CD4-positive, alpha-beta memory T cell (primary cell): ENCODE results near the gene C1orf210. TPM values are rescaled to one million over a fixed set of nuclear protein-coding genes. Genes with fewer than 3 reads are reported as not detected.
A peak's percentile ranks its signal among the peaks of the same experiment; 100 is the strongest.

Experiments used
- CTCF ChIA-PET: fragments of 350-600 bp; sonication (Branson Sonifier 250); formaldehyde crosslinking; loops from one replicate; lab custom pipeline; 2021; ENCODE audit warnings: inconsistent platforms; ENCODE audit not compliant: partially characterized antibody; lab: Charles Lee
- POLR2A ChIA-PET: fragments of 350-600 bp; sonication (Branson Sonifier 250); formaldehyde crosslinking; loops from one replicate; lab custom pipeline; 2021; ENCODE audit not compliant: partially characterized antibody; lab: Charles Lee
- DNase-seq, 5 donors: peaks; one replicate each; pipeline versions ENCODE4 v3.0.0 to v3.0.0-alpha.2; 2020 to 2022; ENCODE audit warnings: mixed read lengths in 1 of 5
- H3K27ac ChIP-seq: one replicate; pipeline ENCODE4 v1.7.0; 2013; ENCODE audit warnings: low read depth, low read length
- H3K27me3 ChIP-seq: 2 replicates; pipeline ENCODE4 v1.7.0; 2013; ENCODE audit warnings: mild to moderate bottlenecking, low read length, moderate library complexity; ENCODE audit not compliant: insufficient read depth
- H3K36me3 ChIP-seq: 2 replicates; pipeline ENCODE4 v1.7.0; 2013; ENCODE audit warnings: mild to moderate bottlenecking, low read length, moderate library complexity; ENCODE audit not compliant: insufficient read depth
- H3K4me1 ChIP-seq: 2 replicates; pipeline ENCODE4 v1.7.0; 2013; ENCODE audit warnings: mild to moderate bottlenecking, low read length, moderate library complexity; ENCODE audit not compliant: insufficient read depth
- H3K4me3 ChIP-seq, 2 donors: one replicate each; pipeline ENCODE4 v1.7.0; 2013; ENCODE audit warnings: low read length in 2 of 2, mild to moderate bottlenecking in 1 of 2
- H3K9me3 ChIP-seq, 2 donors: one replicate each; pipeline ENCODE4 v1.7.0; 2013; ENCODE audit warnings: low read length in 2 of 2, control low read depth in 1 of 2; ENCODE audit not compliant: control insufficient read depth in 1 of 2
- H3K27ac Mint-ChIP-seq, 7 donors: one replicate each; pipeline ENCODE4 v1.8.0; 2020 to 2021; ENCODE audit warnings: mixed read lengths in 7 of 7, mild to moderate bottlenecking in 6 of 7, inconsistent platforms in 3 of 7, moderate library complexity in 3 of 7
- H3K27me3 Mint-ChIP-seq, 2 donors: one replicate each; pipeline ENCODE4 v1.8.0; 2020 to 2021; ENCODE audit warnings: mixed read lengths in 2 of 2
- H3K36me3 Mint-ChIP-seq, 2 donors: one replicate each; pipeline ENCODE4 v1.8.0; 2020 to 2021; ENCODE audit warnings: mixed read lengths in 2 of 2, inconsistent platforms in 1 of 2, mild to moderate bottlenecking in 1 of 2
- H3K4me1 Mint-ChIP-seq, 4 donors: one replicate each; pipeline ENCODE4 v1.8.0; 2020 to 2021; ENCODE audit warnings: mixed read lengths in 4 of 4, mild to moderate bottlenecking in 1 of 4
- H3K4me3 Mint-ChIP-seq, 8 donors: one replicate each; pipeline ENCODE4 v1.8.0; 2020 to 2021; ENCODE audit warnings: mixed read lengths in 8 of 8, mild to moderate bottlenecking in 7 of 8, moderate library complexity in 6 of 8, inconsistent platforms in 3 of 8
- H3K9me3 Mint-ChIP-seq, 8 donors: one replicate each; pipeline ENCODE4 v1.8.0; 2020 to 2021; ENCODE audit warnings: mixed read lengths in 8 of 8, mild to moderate bottlenecking in 5 of 8, inconsistent platforms in 3 of 8, moderate library complexity in 1 of 8
- intact Hi-C: fragments of 100-400 bp; cut with micrococcal nuclease; formaldehyde crosslinking; loops from one replicate; pipeline ENCODE4 v1.15.1; 2023
- polyA plus RNA-seq, 2 donors: library from polyadenylated mRNA; unstranded; fragments of 300-500 nt; fragmentation: Illumina TruSeq; gene quantifications; one replicate each; pipeline ENCODE4 v1.2.3, GENCODE V29; 2021
- total RNA-seq, 2 experiments: library from RNA; stranded (reverse); gene quantifications; one replicate each; pipeline ENCODE4 v1.2.3, GENCODE V29; 2021

C1orf210 gene
- total and polyA plus RNA-seq, 4 experiments from 2014 or later, result not detected

GRCh38 chr1:43324810-43325209 lies 39.4 kb upstream of the C1orf210 start:
- H3K27me3 ChIP-seq, result no peaks in the 10 kb centered on the region
- POLR2A ChIA-PET, result no interaction called here
- peaks cover 4 to 5% of the 10 kb centered on the region in 2 donors for H3K36me3 Mint-ChIP-seq
- H3K27ac ChIP-seq, result no peak overlapping the region
- no peaks in the 10 kb centered on the region for H3K36me3 ChIP-seq
- CTCF ChIA-PET, result no interaction called here
- intact Hi-C loops, result no loop called here
- DNase-seq, result no peak
- no peak overlapping the region for H3K4me3 Mint-ChIP-seq
- no peak overlapping the region for H3K4me3 ChIP-seq
- H3K27me3 Mint-ChIP-seq, result peaks cover 2 to 4% of the 10 kb centered on the region in 2 donors
- H3K9me3 ChIP-seq, result peaks cover 0 to 4% of the 10 kb centered on the region in 2 donors
- H3K4me1 ChIP-seq, result no peaks in the 10 kb centered on the region
- peaks cover 2 to 38% (median 27%) of the 10 kb centered on the region in 8 donors for H3K9me3 Mint-ChIP-seq
- no peak overlapping the region for H3K27ac Mint-ChIP-seq
- no peaks in the 10 kb centered on the region for H3K4me1 Mint-ChIP-seq

GRCh38 chr1:43322506-43322905 lies 37.1 kb upstream of the C1orf210 start:
- no peaks in the 10 kb centered on the region for H3K4me1 Mint-ChIP-seq
- peaks cover 0 to 4% of the 10 kb centered on the region in 2 donors for H3K27me3 Mint-ChIP-seq
- peaks cover 0 to 4% of the 10 kb centered on the region in 2 donors for H3K9me3 ChIP-seq
- no peak overlapping the region for H3K4me3 Mint-ChIP-seq
- no peak overlapping the region for H3K27ac Mint-ChIP-seq
- POLR2A ChIA-PET, result no interaction called here
- H3K4me1 ChIP-seq, result no peaks in the 10 kb centered on the region
- H3K36me3 Mint-ChIP-seq, result peaks cover 4 to 5% of the 10 kb centered on the region in 2 donors
- no peaks in the 10 kb centered on the region for H3K27me3 ChIP-seq
- no peak for DNase-seq
- CTCF ChIA-PET, result interaction anchor here (0.8 kb wide), 1 partner anchor 13 kb away, joined by 4 read pairs; no protein-coding TSS in a partner anchor
- H3K27ac ChIP-seq, result no peak overlapping the region
- intact Hi-C loops, result no loop called here
- no peak overlapping the region for H3K4me3 ChIP-seq
- no peaks in the 10 kb centered on the region for H3K36me3 ChIP-seq
- H3K9me3 Mint-ChIP-seq, result peaks cover 2 to 28% (median 21%) of the 10 kb centered on the region in 8 donors

GRCh38 chr1:43321331-43321891 lies 36.0 kb upstream of the C1orf210 start:
- DNase-seq, result no peak
- Mint-ChIP-seq H3K9me3 (peaks cover 2 to 21% (median 17%) of the 10 kb centered on the region in 8 donors), H3K36me3 (peaks cover 4 to 5% of the 10 kb centered on the region in 2 donors), H3K27ac (no peak overlapping the region), H3K27me3 (peaks cover 0 to 4% of the 10 kb centered on the region in 2 donors), H3K4me1 (no peaks in the 10 kb centered on the region), H3K4me3 (no peak overlapping the region)
- POLR2A ChIA-PET, result no interaction called here
- no peak overlapping the region for H3K4me3 ChIP-seq
- no peaks in the 10 kb centered on the region for H3K4me1 ChIP-seq
- CTCF ChIA-PET, result no interaction called here
- intact Hi-C loops, result no loop called here
- no peak overlapping the region for H3K27ac ChIP-seq
- H3K27me3 ChIP-seq, result no peaks in the 10 kb centered on the region
- no peaks in the 10 kb centered on the region for H3K36me3 ChIP-seq
- H3K9me3 ChIP-seq, result peaks cover 0 to 4% of the 10 kb centered on the region in 2 donors

GRCh38 chr1:43319766-43320165 lies 34.4 kb upstream of the C1orf210 start:
- CTCF ChIA-PET, result no interaction called here
- H3K4me1 ChIP-seq, result no peaks in the 10 kb centered on the region
- Mint-ChIP-seq H3K4me1 (no peaks in the 10 kb centered on the region), H3K4me3 (no peak overlapping the region), H3K36me3 (peaks cover 0 to 2% of the 10 kb centered on the region in 2 donors), H3K9me3 (peaks cover 0 to 10% (median 6%) of the 10 kb centered on the region in 8 donors), H3K27me3 (peaks cover 0 to 2% of the 10 kb centered on the region in 2 donors), H3K27ac (no peak overlapping the region)
- POLR2A ChIA-PET, result no interaction called here
- DNase-seq, result no peak
- intact Hi-C loops, result no loop called here
- peaks cover 0 to 3% of the 10 kb centered on the region in 2 donors for H3K9me3 ChIP-seq
- no peak overlapping the region for H3K4me3 ChIP-seq
- H3K27ac ChIP-seq, result no peak overlapping the region
- H3K27me3 ChIP-seq, result no peaks in the 10 kb centered on the region
- H3K36me3 ChIP-seq, result no peaks in the 10 kb centered on the region

GRCh38 chr1:43319288-43319687 lies 33.9 kb upstream of the C1orf210 start:
- Mint-ChIP-seq H3K27me3 (no peaks in the 10 kb centered on the region), H3K9me3 (peaks cover 0 to 5% (median 2%) of the 10 kb centered on the region in 8 donors), H3K4me1 (no peaks in the 10 kb centered on the region), H3K27ac (no peak overlapping the region), H3K36me3 (no peaks in the 10 kb centered on the region), H3K4me3 (no peak overlapping the region)
- ChIA-PET CTCF (no interaction called here), POLR2A (no interaction called here)
- Histone ChIP-seq H3K9me3 (no peaks in the 10 kb centered on the region), H3K27ac (no peak overlapping the region), H3K36me3 (no peaks in the 10 kb centered on the region), H3K4me1 (no peaks in the 10 kb centered on the region), H3K4me3 (no peak overlapping the region), H3K27me3 (no peaks in the 10 kb centered on the region)
- DNase-seq, result no peak
- intact Hi-C loops, result no loop called here

- Histone ChIP-seq H3K4me1 (no peaks in the 10 kb centered on the region), H3K27me3 (no peaks in the 10 kb centered on the region), H3K4me3 (no peak overlapping the region), H3K27ac (no peak overlapping the region), H3K9me3 (no peaks in the 10 kb centered on the region), H3K36me3 (no peaks in the 10 kb centered on the region)
- H3K4me1 Mint-ChIP-seq, result no peaks in the 10 kb centered on the region
- no peak for DNase-seq
- no peaks in the 10 kb centered on the region for H3K27me3 Mint-ChIP-seq
- intact Hi-C loops, result no loop called here
- no peaks in the 10 kb centered on the region for H3K36me3 Mint-ChIP-seq
- POLR2A ChIA-PET, result no interaction called here
- no peak overlapping the region for H3K4me3 Mint-ChIP-seq
- CTCF ChIA-PET, result no interaction called here
- H3K9me3 Mint-ChIP-seq, result peaks cover 0 to 2% (median 0%) of the 10 kb centered on the region in 8 donors
- no peak overlapping the region for H3K27ac Mint-ChIP-seq
Measured at GRCh38 chr1:43318831-43319230, 33.5 kb upstream of the C1orf210 start.

GRCh38 chr1:43317817-43318471 lies 32.6 kb upstream of the C1orf210 start:
- intact Hi-C loops, result no loop called here

More at GRCh38 chr1:43317817-43318471, 32.6 kb upstream of the C1orf210 start:
- Histone ChIP-seq H3K27ac (no peak overlapping the region), H3K36me3 (no peaks in the 10 kb centered on the region), H3K4me1 (no peaks in the 10 kb centered on the region), H3K27me3 (no peaks in the 10 kb centered on the region), H3K9me3 (no peaks in the 10 kb centered on the region), H3K4me3 (no peak overlapping the region)
- no peaks in the 10 kb centered on the region for H3K36me3 Mint-ChIP-seq
- POLR2A ChIA-PET, result no interaction called here
- CTCF ChIA-PET, result no interaction called here
- no peak for DNase-seq
- H3K27ac Mint-ChIP-seq, result no peak overlapping the region
- H3K9me3 Mint-ChIP-seq, result peaks cover 0 to under 1% (median 0%) of the 10 kb centered on the region in 8 donors
- H3K4me3 Mint-ChIP-seq, result peak overlapping the region in 1 of 8 donors; percentile 46
- no peaks in the 10 kb centered on the region for H3K4me1 Mint-ChIP-seq
- no peaks in the 10 kb centered on the region for H3K27me3 Mint-ChIP-seq
